D341Med (cell line): Measurements from ENCODE around the gene ANK2.

Experiments used
- DNase-seq: peaks from one replicate; pipeline ENCODE4 v3.0.0; 2012; ENCODE audit warnings: low spot score

ANK2 gene

GRCh38 chr4:113398441-113399143 lies 349.1 kb downstream of the ANK2 start:
- no peak for DNase-seq

GRCh38 chr4:113404167-113404571 lies 354.7 kb downstream of the ANK2 start:
- DNase-seq = no peak

- no peak for DNase-seq
Observed at GRCh38 chr4:113404841-113405240, 355.4 kb downstream of the ANK2 start.

GRCh38 chr4:113405874-113406722 lies 356.6 kb downstream of the ANK2 start:
- no peak for DNase-seq

GRCh38 chr4:113406723-113407016 lies 357.2 kb downstream of the ANK2 start:
- no peak for DNase-seq

GRCh38 chr4:113407409-113407808 lies 358.0 kb downstream of the ANK2 start:
- no peak for DNase-seq

GRCh38 chr4:113409181-113409580 lies 359.7 kb downstream of the ANK2 start:
- no peak for DNase-seq

GRCh38 chr4:113410686-113411085 lies 361.2 kb downstream of the ANK2 start:
- no peak for DNase-seq

- DNase-seq = no peak
Observed at GRCh38 chr4:113411496-113411938, 362.1 kb downstream of the ANK2 start.

GRCh38 chr4:113419631-113420030 lies 370.2 kb downstream of the ANK2 start:
- DNase-seq = no peak

GRCh38 chr4:113420938-113421337 lies 371.5 kb downstream of the ANK2 start:
- no peak for DNase-seq

- DNase-seq = no peak
Observed at GRCh38 chr4:113423631-113424030, 374.2 kb downstream of the ANK2 start.

- no peak for DNase-seq
Observed at GRCh38 chr4:113433116-113433515, 383.7 kb downstream of the ANK2 start.
